Peyer's patch (tissue), 4 donors: ENCODE data around the gene ADGRD1. TPM values are rescaled to one million over a fixed set of nuclear protein-coding genes. Genes with fewer than 3 reads are reported as not detected.

Experiments
- DNase-seq, 3 donors: peaks; one replicate each; pipeline ENCODE4 v3.0.0-alpha.2; 2017 to 2019
- H3K27ac ChIP-seq, 4 donors: fragments of 200-600 bp; sonication (generic); one replicate each; pipeline ENCODE4 v1.5.1; 2016 to 2019
- H3K27me3 ChIP-seq, 2 donors: fragments of 200-600 bp; sonication (generic); one replicate each; pipeline ENCODE4 v1.5.1; 2019
- H3K36me3 ChIP-seq, 3 donors: fragments of 200-600 bp; sonication (generic); one replicate each; pipeline ENCODE4 v1.5.1; 2016 to 2019
- H3K4me1 ChIP-seq, 4 donors: fragments of 200-600 bp; sonication (generic); one replicate each; pipeline ENCODE4 v1.5.1; 2016 to 2019
- H3K4me3 ChIP-seq, 4 donors: fragments of 200-600 bp; sonication (generic); 1 replicate in 3 of 4; 2 replicates in 1 of 4; pipeline ENCODE4 v1.5.1; 2016 to 2019; ENCODE audit warnings: mild to moderate bottlenecking in 1 of 4
- H3K9me3 ChIP-seq, 4 donors: fragments of 200-600 bp; sonication (generic); one replicate each; pipeline ENCODE4 v1.5.1; 2016 to 2019; ENCODE audit warnings: mild to moderate bottlenecking in 1 of 4
- CTCF ChIP-seq, 6 experiments: fragments of 450-650 bp in 4 of 6; fragments of 200-600 bp in 2 of 6; sonication (generic) in 1 of 6; IDR thresholded peaks; one replicate each; pipeline ENCODE4 v1.5.1; 2017 to 2019; ENCODE audit warnings: antibody characterized with exemption in 6 of 6, mild to moderate bottlenecking in 3 of 6, moderate library complexity in 1 of 6
- POLR2A ChIP-seq, 2 donors: fragments of 450-650 bp; IDR thresholded peaks; one replicate each; pipeline ENCODE4 v1.5.1; 2017; ENCODE audit warnings: antibody characterized with exemption in 2 of 2, mild to moderate bottlenecking in 2 of 2, moderate library complexity in 2 of 2
- total RNA-seq, 4 donors: library from RNA; depleted of rRNA; stranded (reverse); fragments of >200 nt; gene quantifications; one replicate each; pipeline ENCODE4 v1.1.0, GENCODE V29; 2016

ADGRD1 gene
- total RNA-seq, 4 donors from 2014 or later = 7.0 to 42.9 (median 27.9) TPM

GRCh38 chr12:131137836-131138637, 184.3 kb downstream of the ADGRD1 start:
- no peak for DNase-seq
- TF ChIP-seq POLR2A (IDR thresholded peaks at IDR 0.05) (no peak), CTCF (IDR thresholded peaks at IDR 0.05) (no peak)
- Histone ChIP-seq H3K4me3 (no peak overlapping the region), H3K36me3 (no peaks in the 10 kb centered on the region), H3K4me1 (no peaks in the 10 kb centered on the region), H3K27ac (no peak overlapping the region), H3K27me3 (no peaks in the 10 kb centered on the region), H3K9me3 (no peaks in the 10 kb centered on the region)

GRCh38 chr12:131138638-131139362, 185.1 kb downstream of the ADGRD1 start:
- no peak for TF ChIP-seq CTCF (IDR thresholded peaks at IDR 0.05)
- TF ChIP-seq POLR2A (IDR thresholded peaks at IDR 0.05) = no peak
- no peak for DNase-seq
- Histone ChIP-seq H3K4me3 (no peak overlapping the region), H3K4me1 (no peaks in the 10 kb centered on the region), H3K36me3 (no peaks in the 10 kb centered on the region), H3K9me3 (no peaks in the 10 kb centered on the region), H3K27ac (no peak overlapping the region), H3K27me3 (no peaks in the 10 kb centered on the region)

- Histone ChIP-seq H3K36me3 (no peaks in the 10 kb centered on the region), H3K4me3 (no peak overlapping the region), H3K27ac (no peak overlapping the region), H3K9me3 (no peaks in the 10 kb centered on the region), H3K4me1 (no peaks in the 10 kb centered on the region), H3K27me3 (no peaks in the 10 kb centered on the region)
- DNase-seq = no peak
- TF ChIP-seq CTCF (IDR thresholded peaks at IDR 0.05) (no peak), POLR2A (IDR thresholded peaks at IDR 0.05) (no peak)
Measured at GRCh38 chr12:131139363-131140068, 185.8 kb downstream of the ADGRD1 start.

- no peaks in the 10 kb centered on the region for H3K9me3 ChIP-seq
- H3K4me1 ChIP-seq = no peaks in the 10 kb centered on the region
- no peak for DNase-seq
- TF ChIP-seq CTCF (IDR thresholded peaks at IDR 0.05) = no peak
- TF ChIP-seq POLR2A (IDR thresholded peaks at IDR 0.05) = no peak
- no peak overlapping the region for H3K4me3 ChIP-seq
- no peaks in the 10 kb centered on the region for H3K27me3 ChIP-seq
- no peak overlapping the region for H3K27ac ChIP-seq
- H3K36me3 ChIP-seq = no peaks in the 10 kb centered on the region
Measured at GRCh38 chr12:131140069-131140435, 186.3 kb downstream of the ADGRD1 start.

GRCh38 chr12:131140697-131141096, 187.0 kb downstream of the ADGRD1 start:
- Histone ChIP-seq H3K27ac (no peak overlapping the region), H3K9me3 (no peaks in the 10 kb centered on the region), H3K4me1 (no peaks in the 10 kb centered on the region), H3K27me3 (no peaks in the 10 kb centered on the region), H3K4me3 (no peak overlapping the region), H3K36me3 (no peaks in the 10 kb centered on the region)
- DNase-seq = no peak
- TF ChIP-seq POLR2A (IDR thresholded peaks at IDR 0.05) (no peak), CTCF (IDR thresholded peaks at IDR 0.05) (no peak)
